Stimulated activated CD4-positive, alpha-beta T cell treated with anti-CD3 and anti-CD28 coated beads, TNF-alpha, amount 100 ng/mL, for 48 hours (primary cell): Measurements from ENCODE around the gene C1S.
"Not testable (repeated sequence)": the region's sequence is repeated elsewhere in the genome, so short reads cannot be mapped to it uniquely, and the experiment has no call there.

Source experiments
- DNase-seq, 3 donors: peaks; one replicate each; pipeline ENCODE4 v3.0.0-alpha.2; 2020; ENCODE audit warnings: low read depth in 3 of 3

The C1S gene

DNA sequence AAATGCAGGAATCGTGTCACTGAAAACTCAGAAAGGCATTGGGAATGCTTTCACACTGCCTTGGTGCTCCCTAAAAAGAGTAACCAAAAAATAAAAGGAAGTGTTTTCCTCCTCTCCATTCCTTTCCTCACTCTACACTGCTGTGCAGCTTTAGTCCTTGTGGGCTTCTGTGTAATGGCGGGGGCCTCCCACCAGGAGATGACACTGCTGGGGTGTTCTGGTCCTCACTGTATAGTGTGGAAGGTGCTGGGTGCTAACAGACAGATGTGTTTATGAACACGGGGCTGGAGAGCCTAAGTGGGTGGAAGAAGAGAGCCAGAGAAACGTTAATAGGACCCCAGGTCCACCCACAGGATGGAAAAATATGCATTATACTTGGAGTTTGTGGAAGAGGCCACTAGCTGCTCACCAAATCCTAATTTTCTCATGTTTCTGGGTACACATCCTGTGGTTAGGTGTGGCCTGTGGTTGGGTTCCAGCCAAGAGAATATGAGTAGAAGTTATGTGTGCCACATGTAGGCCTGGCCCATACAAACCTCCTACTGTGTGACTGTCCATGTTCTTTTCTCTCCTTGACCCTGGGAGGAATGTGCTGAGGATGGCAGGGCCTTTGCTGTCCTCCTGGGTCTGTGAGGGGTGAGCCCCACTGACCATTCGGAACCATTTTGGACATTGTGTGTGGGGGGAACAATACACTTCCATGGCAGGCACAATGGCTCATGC lies 14.0 kb upstream of the C1S start:
- DNase-seq, result no peak

GRCh38 chr12:7047306-7047705 lies 13.2 kb upstream of the C1S start:
- DNase-seq, result no peak

DNA sequence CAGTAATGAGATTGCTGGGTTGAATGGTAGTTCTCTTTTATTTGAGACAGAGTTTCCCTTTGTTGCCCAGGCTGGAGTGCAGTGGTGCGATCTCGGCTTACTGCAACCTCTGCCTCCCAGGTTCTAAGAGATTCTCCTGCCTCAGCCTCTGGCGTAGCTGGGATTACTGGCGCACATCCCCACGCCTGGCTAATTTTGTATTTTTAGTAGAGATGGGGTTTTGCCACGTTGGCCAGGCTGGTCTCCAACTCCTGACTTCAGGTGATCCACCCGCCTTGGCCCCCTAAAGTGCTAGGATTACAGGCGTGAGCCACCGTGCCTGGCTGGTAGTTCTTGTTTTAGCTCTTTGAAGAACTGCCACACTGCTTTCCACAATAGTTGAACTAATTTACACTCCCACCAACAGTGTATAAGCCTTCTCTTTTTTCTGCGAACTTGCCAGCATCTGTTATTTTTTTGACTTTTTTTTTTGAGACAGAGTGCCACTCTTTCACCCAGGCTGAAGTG lies 11.0 kb upstream of the C1S start:
- not testable (repeated sequence) for DNase-seq

- not testable (repeated sequence) for DNase-seq
These were observed 10.5 kb upstream of the C1S start for GRCh38 chr12:7049973-7050372.

- no peak for DNase-seq
These were observed 5.6 kb upstream of the C1S start for GRCh38 chr12:7054925-7055324.

GRCh38 chr12:7055736-7056135 lies 4.8 kb upstream of the C1S start:
- DNase-seq, result not testable (repeated sequence)

DNA sequence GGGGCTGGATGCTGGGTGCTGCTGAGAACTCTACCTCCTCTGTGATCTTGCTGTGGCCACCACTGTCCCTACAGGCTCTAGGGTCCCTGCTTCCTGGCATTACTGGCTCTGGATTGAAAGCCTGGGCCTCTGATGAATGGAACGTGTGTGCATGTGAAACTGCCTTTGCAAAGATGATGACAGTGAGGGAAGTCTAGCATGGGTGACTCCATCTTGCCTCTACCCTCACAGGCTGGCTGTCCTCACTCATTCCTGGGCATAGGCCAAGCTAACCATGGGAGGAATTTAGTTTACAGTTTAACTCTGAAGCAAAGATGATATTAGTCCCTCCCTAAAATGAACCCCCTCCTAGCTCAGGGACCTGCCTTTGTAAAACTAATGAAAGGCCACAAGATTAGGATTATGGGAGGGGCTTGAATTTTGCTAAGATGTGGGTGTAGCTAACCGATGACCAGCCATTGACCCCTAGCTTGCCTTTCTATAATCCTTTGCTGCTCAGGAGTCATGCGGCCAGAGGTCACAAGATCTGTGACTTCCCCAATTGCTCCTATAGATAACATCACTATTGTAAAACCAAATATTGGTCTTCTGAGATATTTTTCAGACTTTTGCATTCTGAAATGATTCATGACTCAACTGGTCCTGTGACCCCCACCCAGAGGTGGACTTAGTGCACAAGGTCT lies 2.2 kb upstream of the C1S start:
- no peak for DNase-seq

GRCh38 chr12:7058850-7059395 lies 1.6 kb upstream of the C1S start:
- no peak for DNase-seq

GRCh38 chr12:7059780-7060179 lies 738 bp upstream of the C1S start:
- no peak for DNase-seq

DNA sequence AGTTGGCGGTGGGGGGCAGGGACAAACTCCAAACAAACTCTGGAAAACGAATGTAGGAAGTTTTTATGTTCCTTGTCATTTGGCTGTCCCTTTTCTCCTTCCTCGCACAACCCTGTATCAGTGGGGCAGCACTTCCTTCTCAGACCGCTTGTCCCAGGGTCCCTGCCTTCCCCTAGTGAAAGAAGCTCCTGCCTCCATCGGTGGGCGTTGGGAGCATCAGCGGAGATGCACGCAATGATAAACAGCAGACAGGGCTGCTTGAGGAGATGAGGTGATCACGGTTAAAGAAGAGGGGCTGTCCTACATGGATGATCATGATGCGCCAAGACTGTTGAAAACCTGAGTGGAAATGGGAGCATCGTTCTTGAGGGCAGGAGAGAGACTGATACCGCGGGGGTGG lies 620 bp downstream of the C1S start:
- no peak for DNase-seq

DNA sequence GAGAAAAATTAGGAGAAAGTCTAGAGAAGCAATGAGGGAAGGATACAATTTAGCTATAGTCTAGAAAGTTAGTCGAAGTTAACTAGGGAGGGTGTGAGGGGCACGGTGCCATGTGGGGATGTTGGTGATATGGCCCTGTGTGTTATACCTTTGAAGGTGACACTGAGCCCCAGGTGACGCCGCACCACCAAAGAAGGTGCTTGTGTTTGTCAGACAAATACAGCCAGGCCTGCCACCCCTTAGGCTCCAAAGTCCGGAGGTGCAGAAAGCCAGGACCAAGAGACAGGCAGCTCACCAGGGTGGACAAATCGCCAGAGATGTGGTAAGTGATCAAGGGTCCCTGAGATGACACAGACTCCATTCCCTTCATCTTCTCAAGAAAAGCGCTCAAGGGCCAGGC lies 1.1 kb downstream of the C1S start:
- no peak for DNase-seq

GRCh38 chr12:7064516-7064915 lies 4.0 kb downstream of the C1S start:
- no peak for DNase-seq

GRCh38 chr12:7065073-7065623 lies 4.6 kb downstream of the C1S start:
- no peak for DNase-seq

DNA sequence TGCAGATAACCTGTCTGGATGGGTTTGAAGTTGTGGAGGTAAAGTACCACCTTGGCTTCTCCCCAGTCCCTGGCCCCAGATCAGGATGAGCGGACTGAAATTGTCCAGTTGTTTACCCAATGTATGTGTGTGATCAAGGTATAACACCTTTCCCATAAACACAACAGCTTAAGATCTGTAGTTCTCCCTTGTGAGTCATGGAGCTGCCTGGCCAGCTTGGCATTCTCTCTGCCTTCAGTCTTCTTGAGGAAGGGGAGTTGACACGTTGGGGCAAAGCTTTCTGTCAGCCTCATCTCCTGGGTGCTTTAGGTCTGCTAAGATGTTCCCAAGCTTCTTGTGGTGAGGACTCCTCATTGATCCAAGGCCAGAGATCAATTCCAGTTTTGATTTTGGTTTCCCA lies 6.1 kb downstream of the C1S start:
- no peak for DNase-seq

- DNase-seq, result no peak
These were observed 6.6 kb downstream of the C1S start for GRCh38 chr12:7067096-7067495.

GRCh38 chr12:7068240-7068993 lies 7.9 kb downstream of the C1S start:
- no peak for DNase-seq

GRCh38 chr12:7068994-7069346 lies 8.5 kb downstream of the C1S start:
- no peak for DNase-seq

DNA sequence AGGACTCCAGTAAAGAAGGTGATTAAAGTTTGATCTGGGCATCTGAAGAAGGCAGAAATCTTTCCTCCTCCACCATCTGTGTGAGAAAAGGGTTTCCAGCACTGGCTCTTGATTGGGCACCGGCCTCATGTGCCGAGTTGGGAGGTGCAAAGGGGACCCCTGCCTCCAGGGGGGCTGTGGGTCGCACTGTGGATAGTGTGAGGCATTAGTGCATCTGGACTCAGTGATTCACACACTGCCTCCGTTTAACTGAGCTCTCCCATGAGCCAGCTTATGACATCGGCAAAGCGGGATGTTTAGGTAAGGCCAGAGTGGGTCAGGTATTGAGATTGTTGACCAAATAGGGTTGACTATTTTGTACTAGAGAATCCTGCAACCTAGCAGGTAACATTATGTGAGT lies 8.9 kb downstream of the C1S start:
- DNase-seq, result no peak

GRCh38 chr12:7072035-7072434 lies 11.5 kb downstream of the C1S start:
- no peak for DNase-seq

GRCh38 chr12:7072554-7072953 lies 12.0 kb downstream of the C1S start:
- no peak for DNase-seq

DNA sequence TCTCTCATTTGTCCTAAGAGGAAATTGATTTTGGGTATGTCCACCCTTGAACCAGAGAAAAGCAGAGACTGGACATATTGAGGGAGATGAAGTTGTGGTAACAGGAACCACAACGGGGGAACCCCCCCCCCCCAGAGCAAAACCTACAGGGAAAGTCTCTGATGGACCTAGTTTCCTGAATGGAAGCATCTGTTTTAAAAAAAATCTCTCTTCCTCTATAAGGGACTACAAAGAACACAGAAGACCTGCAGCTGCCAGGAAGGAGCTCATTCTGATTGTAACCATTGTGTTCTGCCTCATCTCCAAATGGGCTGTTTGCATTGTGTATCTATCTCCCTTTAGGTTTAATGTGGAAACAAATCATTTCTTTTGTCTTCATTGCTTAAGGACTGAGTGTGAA lies 13.4 kb downstream of the C1S start:
- DNase-seq, result no peak

- DNase-seq, result no peak
These were observed 15.0 kb downstream of the C1S start for GRCh38 chr12:7075518-7075917.
